ENCODE results near the gene MYADM. TPM values are rescaled to one million over a fixed set of nuclear protein-coding genes. Genes with fewer than 3 reads are reported as not detected.
A peak's percentile ranks its signal among the peaks of the same experiment; 100 is the strongest.

MYADM gene
- polyA plus RNA-seq, 3 donors = 162 to 310 (median 254) TPM

DNA sequence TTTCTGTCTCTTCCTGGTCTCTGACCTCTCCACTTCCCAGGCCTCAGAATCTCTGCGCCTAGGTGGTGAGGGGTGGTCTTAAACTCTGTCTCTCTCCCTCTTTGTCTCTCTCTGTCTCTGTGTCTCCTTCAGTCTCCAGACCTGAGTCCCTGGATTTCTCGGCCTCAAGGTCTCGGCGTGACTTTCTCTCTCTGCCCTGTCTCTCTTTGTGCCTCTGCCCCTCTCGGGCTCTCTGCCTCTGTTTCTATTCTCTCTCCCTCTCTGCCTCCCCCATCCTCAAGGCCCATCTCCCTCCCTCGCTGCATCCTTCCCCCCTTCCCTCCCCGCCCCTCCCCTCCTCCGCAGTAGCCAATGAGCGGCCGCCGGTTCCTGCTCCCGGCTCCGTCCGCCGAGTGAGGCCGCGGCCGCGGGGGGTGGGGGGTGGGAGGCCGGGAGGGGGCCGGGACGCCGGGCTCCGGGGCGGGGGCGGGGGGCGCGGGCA lies 41.3 kb downstream of the MYADM start, which contains the start of gene CACNG7:
TSS of gene CACNG7 (plus strand) at position 344 of the 481 bp plus-strand sequence. CDS start 3,554 bp downstream, outside the sequence.
- no peak within 1 kb of the TSS for H2AFZ ChIP-seq (ENCODE audit: insufficient read depth, low read depth, low read length, poor library complexity, severe bottlenecking)
- H3K27me3 Mint-ChIP-seq (ENCODE audit: low read depth in 3 of 3) = peaks cover 75 to 91% (median 84%) of the 10 kb centered on the region in 3 donors
- no peak within 1 kb of the TSS for H3K27ac ChIP-seq (ENCODE audit: low read depth in 1 of 2, low read length in 2 of 2)
- intact Hi-C loops (cut with micrococcal nuclease) = no loop called here
- H3K4me2 ChIP-seq (replicated peaks; ENCODE audit: extremely low read depth, low read length, poor library complexity, severe bottlenecking) = peak within 1 kb of the TSS; percentile 1
- peaks cover 0 to 35% (median 22%) of the 10 kb centered on the region in 7 donors for H3K9me3 Mint-ChIP-seq
- TF ChIP-seq, protein P1, sequence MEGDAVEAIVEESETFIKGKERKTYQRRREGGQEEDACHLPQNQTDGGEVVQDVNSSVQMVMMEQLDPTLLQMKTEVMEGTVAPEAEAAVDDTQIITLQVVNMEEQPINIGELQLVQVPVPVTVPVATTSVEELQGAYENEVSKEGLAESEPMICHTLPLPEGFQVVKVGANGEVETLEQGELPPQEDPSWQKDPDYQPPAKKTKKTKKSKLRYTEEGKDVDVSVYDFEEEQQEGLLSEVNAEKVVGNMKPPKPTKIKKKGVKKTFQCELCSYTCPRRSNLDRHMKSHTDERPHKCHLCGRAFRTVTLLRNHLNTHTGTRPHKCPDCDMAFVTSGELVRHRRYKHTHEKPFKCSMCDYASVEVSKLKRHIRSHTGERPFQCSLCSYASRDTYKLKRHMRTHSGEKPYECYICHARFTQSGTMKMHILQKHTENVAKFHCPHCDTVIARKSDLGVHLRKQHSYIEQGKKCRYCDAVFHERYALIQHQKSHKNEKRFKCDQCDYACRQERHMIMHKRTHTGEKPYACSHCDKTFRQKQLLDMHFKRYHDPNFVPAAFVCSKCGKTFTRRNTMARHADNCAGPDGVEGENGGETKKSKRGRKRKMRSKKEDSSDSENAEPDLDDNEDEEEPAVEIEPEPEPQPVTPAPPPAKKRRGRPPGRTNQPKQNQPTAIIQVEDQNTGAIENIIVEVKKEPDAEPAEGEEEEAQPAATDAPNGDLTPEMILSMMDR (IDR thresholded peaks at IDR 0.05) = no peak
- no peaks in the 10 kb centered on the region for H4K20me1 ChIP-seq (ENCODE audit: insufficient read depth, low read length)
- WGBS (ENCODE audit: insufficient coverage) = 5% methylated on average over 11 of the region's 28 CpGs
- no peaks in the 10 kb centered on the region for H3K79me2 ChIP-seq (ENCODE audit: insufficient read depth, low read length)
- H3K9me3 ChIP-seq (replicated peaks in 1 of 2; ENCODE audit: control insufficient read depth in 1 of 2, insufficient read depth in 1 of 2, low read length in 2 of 2) = peaks cover 0 to 16% of the 10 kb centered on the region in 2 donors
- peak within 1 kb of the TSS in 1 of 2 donors; percentile 97 for H3K4me3 Mint-ChIP-seq
- H3K27me3 ChIP-seq (ENCODE audit: control insufficient read depth in 2 of 2, insufficient read depth in 2 of 2, low read length in 2 of 2) = peaks cover 32 to 75% of the 10 kb centered on the region in 2 donors
- H3K4me1 ChIP-seq (ENCODE audit: control insufficient read depth in 1 of 2, insufficient read depth in 2 of 2, low read length in 2 of 2) = peaks cover 14 to 24% of the 10 kb centered on the region in 2 donors
- H3K4me3 ChIP-seq (replicated peaks in 1 of 3; ENCODE audit: low read depth in 2 of 3, low read length in 3 of 3) = no peak within 1 kb of the TSS
- H3K36me3 ChIP-seq (replicated peaks in 1 of 2; ENCODE audit: control insufficient read depth in 1 of 2, insufficient read depth in 2 of 2, low read length in 2 of 2) = no peaks in the 10 kb centered on the region
- H3K9ac ChIP-seq (ENCODE audit: insufficient read depth, low read length, poor library complexity, severe bottlenecking) = no peak within 1 kb of the TSS
- H3K4me1 Mint-ChIP-seq = peaks cover 27% of the 10 kb centered on the region
- no peak for DNase-seq
- H3K27ac Mint-ChIP-seq = no peak within 1 kb of the TSS
- peaks cover 14 to 23% of the 10 kb centered on the region in 2 donors for H3K36me3 Mint-ChIP-seq

DNA sequence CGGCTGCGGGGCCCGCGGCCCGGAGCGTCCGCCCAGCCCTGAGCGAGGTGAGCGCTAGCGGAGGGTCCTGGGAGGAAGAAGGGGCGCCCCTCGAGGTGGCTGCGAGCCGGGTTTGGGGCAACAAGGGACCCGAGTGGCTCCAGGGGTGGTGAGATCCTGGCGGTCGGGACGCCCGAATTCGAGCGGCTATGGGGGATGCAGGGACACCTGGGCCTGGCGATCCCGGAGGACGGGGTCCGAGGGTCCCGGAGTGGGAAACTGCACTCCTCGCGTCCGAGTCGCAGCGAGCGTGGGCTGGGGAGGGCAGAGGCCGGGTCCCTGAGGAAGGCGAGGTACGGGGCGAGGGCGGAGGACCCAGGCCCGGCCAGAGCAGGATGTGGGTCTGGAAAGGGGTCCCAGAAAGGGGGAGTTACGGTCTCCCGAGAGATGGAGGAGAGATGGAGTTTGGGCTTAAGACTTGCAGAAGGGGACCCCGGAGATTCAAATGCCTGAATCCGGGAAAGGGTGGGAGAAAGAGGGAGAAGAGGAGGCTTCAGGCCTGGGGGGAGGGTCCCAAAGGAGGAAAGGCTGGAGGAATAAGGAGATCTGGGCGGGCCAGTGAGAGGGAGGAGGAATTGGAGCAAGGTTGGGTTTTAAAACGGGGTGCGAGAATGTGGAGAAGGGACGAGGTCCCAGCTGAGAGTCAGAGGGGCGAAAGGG lies 41.9 kb downstream of the MYADM start:
- DNase-seq = no peak
- intact Hi-C loops (cut with micrococcal nuclease) = no loop called here
- Histone ChIP-seq H3K4me3 (replicated peaks in 1 of 3; ENCODE audit: low read depth in 2 of 3, low read length in 3 of 3) (no peak overlapping the region), H3K9ac (ENCODE audit: insufficient read depth, low read length, poor library complexity, severe bottlenecking) (no peak overlapping the region), H2AFZ (ENCODE audit: insufficient read depth, low read depth, low read length, poor library complexity, severe bottlenecking) (no peak overlapping the region), H3K9me3 (replicated peaks in 1 of 2; ENCODE audit: control insufficient read depth in 1 of 2, insufficient read depth in 1 of 2, low read length in 2 of 2) (peaks cover 0 to 16% of the 10 kb centered on the region in 2 donors), H3K27ac (ENCODE audit: low read depth in 1 of 2, low read length in 2 of 2) (no peak overlapping the region), H3K36me3 (replicated peaks in 1 of 2; ENCODE audit: control insufficient read depth in 1 of 2, insufficient read depth in 2 of 2, low read length in 2 of 2) (no peaks in the 10 kb centered on the region), H4K20me1 (ENCODE audit: insufficient read depth, low read length) (no peaks in the 10 kb centered on the region), H3K4me2 (replicated peaks; ENCODE audit: extremely low read depth, low read length, poor library complexity, severe bottlenecking) (no peak overlapping the region), H3K27me3 (ENCODE audit: control insufficient read depth in 2 of 2, insufficient read depth in 2 of 2, low read length in 2 of 2) (peaks cover 32 to 69% of the 10 kb centered on the region in 2 donors), H3K4me1 (ENCODE audit: control insufficient read depth in 1 of 2, insufficient read depth in 2 of 2, low read length in 2 of 2) (peaks cover 14 to 24% of the 10 kb centered on the region in 2 donors), H3K79me2 (ENCODE audit: insufficient read depth, low read length) (no peaks in the 10 kb centered on the region)
- Mint-ChIP-seq H3K4me1 (peaks cover 27% of the 10 kb centered on the region), H3K36me3 (peaks cover 14 to 23% of the 10 kb centered on the region in 2 donors), H3K9me3 (peaks cover 0 to 35% (median 22%) of the 10 kb centered on the region in 7 donors), H3K27me3 (ENCODE audit: low read depth in 3 of 3) (peaks cover 72 to 91% (median 85%) of the 10 kb centered on the region in 3 donors), H3K27ac (no peak overlapping the region), H3K4me3 (peak overlapping the region in 1 of 2 donors; percentile 68)
- WGBS (ENCODE audit: insufficient coverage) = 3% methylated on average over 47 of the region's 47 CpGs
- TF ChIP-seq, protein P1 (IDR thresholded peaks at IDR 0.05) = no peak
